ENCODE data around the gene CACFD1. TPM values are rescaled to one million over a fixed set of nuclear protein-coding genes. Genes with fewer than 3 reads are reported as not detected.

Gene CACFD1
- total and polyA plus RNA-seq, 2 of the 4 experiments (the other 2 are of a cell fraction): 2.0 to 6.6 TPM

DNA sequence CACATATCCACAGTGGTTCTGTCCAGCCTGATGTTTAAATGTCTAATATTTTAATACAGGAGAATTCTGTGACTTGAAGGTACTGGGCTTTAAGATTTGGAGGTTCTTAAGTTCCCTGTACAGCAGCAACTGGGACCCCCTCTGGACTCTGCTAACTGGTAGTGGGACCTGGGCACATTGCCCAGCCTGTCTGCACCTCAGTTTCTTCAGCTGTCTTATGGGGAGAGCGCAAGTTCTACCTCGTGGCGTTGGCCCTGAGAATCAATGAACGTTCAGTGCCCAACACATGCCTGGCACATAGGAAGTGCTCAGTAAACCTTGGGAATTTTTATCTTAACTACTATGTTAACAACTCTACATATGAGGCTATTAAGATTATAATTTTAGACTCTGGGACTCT, 17.7 kb downstream of the CACFD1 start:
- no peak overlapping the region for H3K4me3 ChIP-seq (ENCODE audit: insufficient read depth, low read depth, low read length)
- peaks cover 3% of the 10 kb centered on the region; the same call in 1 of the 2 replicates for H3K4me1 ChIP-seq (ENCODE audit: control insufficient read depth, insufficient read depth, low read length)
- DNase-seq (no peak), ATAC-seq (ENCODE audit: low read depth) (no peak)
- no peaks in the 10 kb centered on the region for H3K9me3 ChIP-seq (ENCODE audit: control insufficient read depth, insufficient read depth, low read length)
- no peak overlapping the region for H2BK120ac ChIP-seq (ENCODE audit: low read depth, low read length)
- H3K14ac ChIP-seq (replicated peaks; ENCODE audit: low read depth, low read length): no peak overlapping the region
- no peak overlapping the region for H4K91ac ChIP-seq (ENCODE audit: insufficient read depth, low read depth, low read length)
- no peak overlapping the region for H3K4ac ChIP-seq (ENCODE audit: low read depth, low read length)
- H3K18ac ChIP-seq (ENCODE audit: low read depth, low read length): no peak overlapping the region
- H2BK20ac ChIP-seq (ENCODE audit: low read depth, low read length): no peak overlapping the region
- no peak overlapping the region for H4K5ac ChIP-seq (ENCODE audit: low read depth, low read length)
- no peak overlapping the region for H3K27ac ChIP-seq (ENCODE audit: insufficient read depth, low read length)
- no peak overlapping the region for H2AK5ac ChIP-seq (ENCODE audit: low read depth, low read length)
- H3K23ac ChIP-seq (ENCODE audit: low read depth, low read length): no peak overlapping the region
- TF ChIP-seq FOS (IDR thresholded peaks at IDR 0.05; ENCODE audit: low read depth, low read length) (no peak), RCOR1 (IDR thresholded peaks at IDR 0.05; ENCODE audit: insufficient replicate concordance, low read length) (no peak), SMC3 (IDR thresholded peaks at IDR 0.05; ENCODE audit: low read depth, low read length) (no peak), POLR2A (IDR thresholded peaks at IDR 0.05; ENCODE audit: low read depth, low read length) (no peak), MAZ (IDR thresholded peaks at IDR 0.05; ENCODE audit: borderline replicate concordance, low read depth, low read length) (no peak), MXI1 (IDR thresholded peaks at IDR 0.05; ENCODE audit: borderline replicate concordance, low read depth, low read length) (no peak), RFX5 (IDR thresholded peaks at IDR 0.05; ENCODE audit: low read depth, low read length) (no peak), RAD21 (IDR thresholded peaks at IDR 0.05; ENCODE audit: low read length) (no peak), MAFK (IDR thresholded peaks at IDR 0.05; ENCODE audit: low read depth, low read length) (no peak), CTCF (conservative IDR thresholded peaks at IDR 0.05; ENCODE audit: low read depth, low read length) (no peak), NFE2L2 (IDR thresholded peaks at IDR 0.05; ENCODE audit: low read depth, low read length) (no peak), ELK1 (IDR thresholded peaks at IDR 0.05; ENCODE audit: borderline replicate concordance, low read depth, low read length) (no peak), CEBPB (IDR thresholded peaks at IDR 0.05; ENCODE audit: low read depth, low read length) (no peak), BHLHE40 (IDR thresholded peaks at IDR 0.05; ENCODE audit: low read depth, low read length) (no peak), CHD1 (IDR thresholded peaks at IDR 0.05; ENCODE audit: low read depth, low read length) (no peak)
- intact Hi-C loops (cut with micrococcal nuclease) (no loop called here), dilution Hi-C loops (cut with HindIII; ENCODE audit: low sequenced_read_pairs, unreplicated experiment) (no loop called here), in situ Hi-C loops (cut with MboI; ENCODE audit: low sequenced_read_pairs) (loop anchor here (25.0 kb wide), 1 partner anchor 440 kb away; the partner anchor contains the start of gene GTF3C5)
- H3K36me3 ChIP-seq (ENCODE audit: control insufficient read depth, insufficient read depth, low read length): no peaks in the 10 kb centered on the region; the same call in 1 of the 2 replicates
- H4K8ac ChIP-seq (ENCODE audit: low read depth in 2 of 2, low read length in 2 of 2): no peak overlapping the region
- H3K79me1 ChIP-seq (ENCODE audit: low read depth in 1 of 2, low read length in 2 of 2): peaks cover 0 to 10% of the 10 kb centered on the region in 2 experiments; a peak in 1 of 4 replicates
- H3K9ac ChIP-seq (ENCODE audit: low read depth, low read length): no peak overlapping the region
- CTCF ChIA-PET: no interaction called here
- H4K20me1 ChIP-seq (ENCODE audit: insufficient read depth, low read length): no peaks in the 10 kb centered on the region
- no peak overlapping the region for H2AK9ac ChIP-seq (replicated peaks; ENCODE audit: low read depth, low read length, poor library complexity)
- POLR2A ChIA-PET (ENCODE audit: unreplicated experiment): no interaction called here
- no CpG with 5 or more reads among the region's 4 CpGs for WGBS, 2 experiments (ENCODE audit: extremely low coverage in 2 of 2, insufficient read length in 1 of 2)
- no TSS peak for BruUV-seq (replicated peaks)
- H2AFZ ChIP-seq (replicated peaks; ENCODE audit: low read length, poor library complexity): no peak overlapping the region
- no peak overlapping the region for H2BK15ac ChIP-seq (ENCODE audit: low read depth, low read length)
- H3K9me1 ChIP-seq (ENCODE audit: insufficient read depth, low read length): no peaks in the 10 kb centered on the region
- no peak overlapping the region for H2BK5ac ChIP-seq (ENCODE audit: low read depth, low read length, poor library complexity, severe bottlenecking)
- no peak overlapping the region for H3K56ac ChIP-seq (ENCODE audit: extremely low read depth, insufficient read depth, low read length)
- no peaks in the 10 kb centered on the region for H3K27me3 ChIP-seq (ENCODE audit: control insufficient read depth, insufficient read depth, low read length)
- no peak overlapping the region for H3K4me2 ChIP-seq (ENCODE audit: low read depth, low read length)

Data from IMR-90 (cell line).